ENCODE results near the gene PTDSS2.

- TF ChIP-seq CTCF (IDR thresholded peaks at IDR 0.05) (no peak), EZH2 (IDR thresholded peaks at IDR 0.05; ENCODE audit: borderline replicate concordance, insufficient read depth, low read depth, low read length, poor library complexity, severe bottlenecking) (no peak)
Observed at GRCh38 chr11:496834-497564, 46.9 kb downstream of the PTDSS2 start.

Data from B cell (primary cell).